K562 (cell line): Measurements from ENCODE around the gene MCL1. TPM values are rescaled to one million over a fixed set of nuclear protein-coding genes. Genes with fewer than 3 reads are reported as not detected.

ENCODE experiments used
- ARID2 ChIP-seq: fragments of 450-650 bp; IDR thresholded peaks from 2 replicates; pipeline ENCODE4 v1.6.1; 2017; ENCODE audit warnings: antibody characterized with exemption, mild to moderate bottlenecking
- BCOR ChIP-seq: fragments of 450-650 bp; IDR thresholded peaks from 2 replicates; pipeline ENCODE4 v1.6.1; 2016
- HNRNPL ChIP-seq: fragments of 200-400 bp; formaldehyde crosslinking; IDR thresholded peaks from 2 replicates; pipeline ENCODE4 v1.6.1; 2017; ENCODE audit warnings: low read depth, mild to moderate bottlenecking, low read length
- L3MBTL2 ChIP-seq: fragments of 450-650 bp; IDR thresholded peaks from 2 replicates; pipeline ENCODE4 v1.6.1; 2016; ENCODE audit warnings: mild to moderate bottlenecking, moderate library complexity
- NCOR1 ChIP-seq: fragments of 450-650 bp; IDR thresholded peaks from 2 replicates; pipeline ENCODE4 v1.6.1; 2016; ENCODE audit warnings: mild to moderate bottlenecking, moderate library complexity
- TAF15 ChIP-seq: fragments of 200-400 bp; formaldehyde crosslinking; IDR thresholded peaks from 2 replicates; pipeline ENCODE4 v1.6.1; 2017; ENCODE audit warnings: mild to moderate bottlenecking, low read depth, low read length, moderate library complexity
- TARDBP ChIP-seq: fragments of 450-650 bp; IDR thresholded peaks from 2 replicates; pipeline ENCODE4 v1.6.1; 2016
- ZBTB1 ChIP-seq: sonication (generic); formaldehyde crosslinking; IDR thresholded peaks from 2 replicates; pipeline ENCODE4 v1.8.1; 2023; ENCODE audit warnings: missing genetic modification reagents, low read depth, mild to moderate bottlenecking, borderline replicate concordance
- ZFP30 ChIP-seq: fragments of 250-450 bp; sonication (Bioruptor Pico); IDR thresholded peaks from 2 replicates; pipeline ENCODE4 v1.8.0; 2022; ENCODE audit warnings: moderate library complexity, mild to moderate bottlenecking, inconsistent platforms, borderline replicate concordance
- polyA plus RNA-seq, 8 experiments: library from polyadenylated mRNA; depleted of rRNA in 4 of 8; stranded (reverse) in 5 of 8; unstranded in 3 of 8; fragments of >200 nt; fragmentation: Nextera tagmentation in 2 of 8; fragmentation: Illumina TruSeq in 1 of 8; extraction: Ambion mirVana in 2 of 8; extraction: Trizol in 1 of 8; gene quantifications; 2 replicates each; pipeline versions ENCODE4 v1.2.1 to v1.2.3, GENCODE V29; 2011 to 2014; ENCODE audit warnings: inconsistent platforms in 1 of 8, missing spikeins in 1 of 8
- total RNA-seq, 7 experiments: library from RNA; depleted of rRNA in 6 of 7; stranded (reverse); fragments of >200 nt in 6 of 7; fragmentation: Illumina TruSeq in 2 of 7; extraction: Trizol in 2 of 7; gene quantifications; 2 replicates each; pipeline versions ENCODE4 v1.2.1 to v1.2.3, GENCODE V29; 2011 to 2021; ENCODE audit warnings: low replicate concordance in 1 of 7
- TF ChIP-seq, protein P1 (sequence below): sonication (generic); formaldehyde crosslinking; IDR thresholded peaks from 2 replicates; pipeline ENCODE4 v1.8.0; 2022; ENCODE audit warnings: mild to moderate bottlenecking, missing genetic modification reagents
- TF ChIP-seq, protein P2 (sequence below), 2 experiments: IDR thresholded peaks; 2 replicates each; pipeline ENCODE4 v1.6.1; 2011; ENCODE audit warnings: borderline replicate concordance in 1 of 2, control low read depth in 1 of 2, low read depth in 1 of 2, low read length in 1 of 2, mild to moderate bottlenecking in 1 of 2, mixed read lengths in 1 of 2, moderate library complexity in 1 of 2; ENCODE audit not compliant: insufficient read depth in 1 of 2, insufficient read length in 1 of 2, poor library complexity in 1 of 2, severe bottlenecking in 1 of 2; ENCODE audit errors: extremely low read depth in 1 of 2
- TF ChIP-seq, protein P3 (sequence below): fragments of 250-450 bp; sonication (Bioruptor Pico); IDR thresholded peaks from 2 replicates; pipeline ENCODE4 v1.8.0; 2022; ENCODE audit warnings: inconsistent platforms, mild to moderate bottlenecking, moderate library complexity, borderline replicate concordance
- TF ChIP-seq, protein P4 (sequence below): sonication (generic); formaldehyde crosslinking; IDR thresholded peaks from 2 replicates; pipeline ENCODE4 v1.9.0; 2022; ENCODE audit warnings: mild to moderate bottlenecking, missing genetic modification reagents

The MCL1 gene
- total and polyA plus RNA-seq, 9 of the 15 experiments (the other 6 are each of a cell fraction or from before 2014, with no cell fraction given) = 27.1 to 224 (median 138) TPM

DNA sequence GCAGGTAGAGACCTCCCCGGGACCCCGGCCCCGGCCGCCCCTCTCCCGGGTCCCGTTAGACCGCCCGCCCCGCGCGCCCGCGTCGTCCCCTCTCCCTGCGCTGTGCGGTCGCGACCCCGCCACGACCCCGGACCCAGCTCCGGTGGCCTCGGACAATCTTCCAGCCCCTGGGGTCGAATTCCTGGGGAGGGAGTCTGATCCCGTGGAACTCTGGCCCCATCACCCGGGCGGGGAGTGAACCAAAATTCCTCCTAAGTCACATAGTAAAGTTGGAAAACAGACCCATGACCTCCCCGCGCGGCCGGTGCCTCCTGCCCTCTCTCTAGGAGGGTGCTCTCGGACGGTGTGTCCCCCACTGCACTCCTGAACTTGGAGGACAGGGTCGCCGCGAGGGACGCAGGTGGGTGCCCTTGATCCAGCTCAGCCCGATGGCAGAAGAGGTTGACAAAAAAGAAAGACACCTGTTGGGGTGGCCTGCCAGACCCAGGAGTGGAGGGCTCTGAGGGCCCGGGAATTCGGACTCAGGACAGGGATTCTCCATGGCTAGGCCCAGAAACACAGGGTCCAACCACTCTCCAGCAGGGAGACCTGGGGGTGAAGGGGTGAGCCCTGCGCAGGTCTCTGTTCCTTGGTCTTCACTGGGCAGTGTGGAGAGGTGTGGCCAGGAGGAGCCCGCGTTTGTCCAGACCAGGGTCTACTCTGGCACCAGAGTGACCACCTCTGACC lies 29.8 kb downstream of the MCL1 start (continued):
- TF ChIP-seq, protein P1, sequence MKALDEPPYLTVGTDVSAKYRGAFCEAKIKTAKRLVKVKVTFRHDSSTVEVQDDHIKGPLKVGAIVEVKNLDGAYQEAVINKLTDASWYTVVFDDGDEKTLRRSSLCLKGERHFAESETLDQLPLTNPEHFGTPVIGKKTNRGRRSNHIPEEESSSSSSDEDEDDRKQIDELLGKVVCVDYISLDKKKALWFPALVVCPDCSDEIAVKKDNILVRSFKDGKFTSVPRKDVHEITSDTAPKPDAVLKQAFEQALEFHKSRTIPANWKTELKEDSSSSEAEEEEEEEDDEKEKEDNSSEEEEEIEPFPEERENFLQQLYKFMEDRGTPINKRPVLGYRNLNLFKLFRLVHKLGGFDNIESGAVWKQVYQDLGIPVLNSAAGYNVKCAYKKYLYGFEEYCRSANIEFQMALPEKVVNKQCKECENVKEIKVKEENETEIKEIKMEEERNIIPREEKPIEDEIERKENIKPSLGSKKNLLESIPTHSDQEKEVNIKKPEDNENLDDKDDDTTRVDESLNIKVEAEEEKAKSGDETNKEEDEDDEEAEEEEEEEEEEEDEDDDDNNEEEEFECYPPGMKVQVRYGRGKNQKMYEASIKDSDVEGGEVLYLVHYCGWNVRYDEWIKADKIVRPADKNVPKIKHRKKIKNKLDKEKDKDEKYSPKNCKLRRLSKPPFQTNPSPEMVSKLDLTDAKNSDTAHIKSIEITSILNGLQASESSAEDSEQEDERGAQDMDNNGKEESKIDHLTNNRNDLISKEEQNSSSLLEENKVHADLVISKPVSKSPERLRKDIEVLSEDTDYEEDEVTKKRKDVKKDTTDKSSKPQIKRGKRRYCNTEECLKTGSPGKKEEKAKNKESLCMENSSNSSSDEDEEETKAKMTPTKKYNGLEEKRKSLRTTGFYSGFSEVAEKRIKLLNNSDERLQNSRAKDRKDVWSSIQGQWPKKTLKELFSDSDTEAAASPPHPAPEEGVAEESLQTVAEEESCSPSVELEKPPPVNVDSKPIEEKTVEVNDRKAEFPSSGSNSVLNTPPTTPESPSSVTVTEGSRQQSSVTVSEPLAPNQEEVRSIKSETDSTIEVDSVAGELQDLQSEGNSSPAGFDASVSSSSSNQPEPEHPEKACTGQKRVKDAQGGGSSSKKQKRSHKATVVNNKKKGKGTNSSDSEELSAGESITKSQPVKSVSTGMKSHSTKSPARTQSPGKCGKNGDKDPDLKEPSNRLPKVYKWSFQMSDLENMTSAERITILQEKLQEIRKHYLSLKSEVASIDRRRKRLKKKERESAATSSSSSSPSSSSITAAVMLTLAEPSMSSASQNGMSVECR (CRISPR knock-in tag) = no peak
- no peak for TF ChIP-seq TAF15
- 0 out of 2 replicates have a peak, but pooled peaks have one; percentile 22 for TF ChIP-seq ZBTB1
- no peak for TF ChIP-seq HNRNPL
- TF ChIP-seq, protein P2, sequence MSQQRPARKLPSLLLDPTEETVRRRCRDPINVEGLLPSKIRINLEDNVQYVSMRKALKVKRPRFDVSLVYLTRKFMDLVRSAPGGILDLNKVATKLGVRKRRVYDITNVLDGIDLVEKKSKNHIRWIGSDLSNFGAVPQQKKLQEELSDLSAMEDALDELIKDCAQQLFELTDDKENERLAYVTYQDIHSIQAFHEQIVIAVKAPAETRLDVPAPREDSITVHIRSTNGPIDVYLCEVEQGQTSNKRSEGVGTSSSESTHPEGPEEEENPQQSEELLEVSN (IDR thresholded peaks at IDR 0.05; ENCODE audit: borderline replicate concordance in 1 of 2, extremely low read depth in 1 of 2, insufficient read depth in 1 of 2, insufficient read length in 1 of 2, low read depth in 1 of 2, low read length in 1 of 2, poor library complexity in 1 of 2, severe bottlenecking in 1 of 2) = no peak
- TF ChIP-seq ARID2 = no peak
- no peak for TF ChIP-seq ZFP30
- TF ChIP-seq BCOR = no peak
- TF ChIP-seq L3MBTL2 = no peak
- TF ChIP-seq, protein P3, sequence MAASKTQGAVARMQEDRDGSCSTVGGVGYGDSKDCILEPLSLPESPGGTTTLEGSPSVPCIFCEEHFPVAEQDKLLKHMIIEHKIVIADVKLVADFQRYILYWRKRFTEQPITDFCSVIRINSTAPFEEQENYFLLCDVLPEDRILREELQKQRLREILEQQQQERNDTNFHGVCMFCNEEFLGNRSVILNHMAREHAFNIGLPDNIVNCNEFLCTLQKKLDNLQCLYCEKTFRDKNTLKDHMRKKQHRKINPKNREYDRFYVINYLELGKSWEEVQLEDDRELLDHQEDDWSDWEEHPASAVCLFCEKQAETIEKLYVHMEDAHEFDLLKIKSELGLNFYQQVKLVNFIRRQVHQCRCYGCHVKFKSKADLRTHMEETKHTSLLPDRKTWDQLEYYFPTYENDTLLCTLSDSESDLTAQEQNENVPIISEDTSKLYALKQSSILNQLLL (CRISPR knock-in tag) = no peak
- no peak for TF ChIP-seq NCOR1
- TF ChIP-seq, protein P4, sequence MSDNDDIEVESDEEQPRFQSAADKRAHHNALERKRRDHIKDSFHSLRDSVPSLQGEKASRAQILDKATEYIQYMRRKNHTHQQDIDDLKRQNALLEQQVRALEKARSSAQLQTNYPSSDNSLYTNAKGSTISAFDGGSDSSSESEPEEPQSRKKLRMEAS (CRISPR knock-in tag) = 0 out of 2 replicates have a peak, but pooled peaks have one; percentile 19
- TF ChIP-seq TARDBP = no peak
